ENCODE data around the gene DAB2IP. TPM values are rescaled to one million over a fixed set of nuclear protein-coding genes. Genes with fewer than 3 reads are reported as not detected.

Gene DAB2IP
- total RNA-seq, 1 experiment from 2014 or later: 15.2 TPM

- Histone ChIP-seq H3K4me2 (ENCODE audit: low read length) (no peak overlapping the region), H3K4me1 (ENCODE audit: insufficient read depth, low read length) (peaks cover 5% of the 10 kb centered on the region), H3K4me3 (ENCODE audit: low read length) (no peak overlapping the region), H3K9me3 (ENCODE audit: low read length) (no peaks in the 10 kb centered on the region), H3K27ac (ENCODE audit: low read length) (no peak overlapping the region), H4K20me1 (ENCODE audit: low read length) (no peaks in the 10 kb centered on the region), H3K9me2 (replicated peaks; ENCODE audit: low read length) (no peaks in the 10 kb centered on the region), H3K9ac (ENCODE audit: low read length) (no peak overlapping the region), H2AFZ (ENCODE audit: low read length) (no peak overlapping the region), H3F3A (ENCODE audit: low read length, unreplicated experiment) (no peaks in the 10 kb centered on the region), H3K36me3 (ENCODE audit: low read depth, low read length) (no peaks in the 10 kb centered on the region), H3K27me3 (ENCODE audit: low read length) (no peaks in the 10 kb centered on the region), H3K79me2 (ENCODE audit: low read length) (no peaks in the 10 kb centered on the region)
- no peak for DNase-seq
- no TSS peak for BruUV-seq (replicated peaks)
- ChIA-PET CTCF (no interaction called here), POLR2A (ENCODE audit: unreplicated experiment) (no interaction called here)
- TF ChIP-seq EZH2phosphoT487 (IDR thresholded peaks at IDR 0.05; ENCODE audit: borderline replicate concordance, low read length) (no peak), CTCF (conservative IDR thresholded peaks at IDR 0.05; ENCODE audit: low read depth, low read length) (no peak), EZH2 (IDR thresholded peaks at IDR 0.05; ENCODE audit: low read length, unreplicated experiment) (no peak)
- intact Hi-C loops (cut with micrococcal nuclease): no loop called here
- no peak for ATAC-seq
Observed at GRCh38 chr9:121759996-121760395, 108.6 kb downstream of the DAB2IP start.

- Histone ChIP-seq H3K27me3 (ENCODE audit: low read length) (no peaks in the 10 kb centered on the region), H3K4me3 (ENCODE audit: low read length) (no peak overlapping the region), H3F3A (ENCODE audit: low read length, unreplicated experiment) (no peaks in the 10 kb centered on the region), H3K79me2 (ENCODE audit: low read length) (no peaks in the 10 kb centered on the region), H3K4me1 (ENCODE audit: insufficient read depth, low read length) (peaks cover 10% of the 10 kb centered on the region), H3K4me2 (ENCODE audit: low read length) (no peak overlapping the region), H4K20me1 (ENCODE audit: low read length) (no peaks in the 10 kb centered on the region), H3K9me2 (replicated peaks; ENCODE audit: low read length) (no peaks in the 10 kb centered on the region), H3K36me3 (ENCODE audit: low read depth, low read length) (no peaks in the 10 kb centered on the region), H2AFZ (ENCODE audit: low read length) (no peak overlapping the region), H3K27ac (ENCODE audit: low read length) (no peak overlapping the region), H3K9me3 (ENCODE audit: low read length) (no peaks in the 10 kb centered on the region), H3K9ac (ENCODE audit: low read length) (no peak overlapping the region)
- DNase-seq (no peak), ATAC-seq (no peak)
- ChIA-PET POLR2A (ENCODE audit: unreplicated experiment) (no interaction called here), CTCF (no interaction called here)
- TF ChIP-seq EZH2phosphoT487 (IDR thresholded peaks at IDR 0.05; ENCODE audit: borderline replicate concordance, low read length) (no peak), CTCF (conservative IDR thresholded peaks at IDR 0.05; ENCODE audit: low read depth, low read length) (no peak), EZH2 (IDR thresholded peaks at IDR 0.05; ENCODE audit: low read length, unreplicated experiment) (no peak)
- intact Hi-C loops (cut with micrococcal nuclease): no loop called here
- no TSS peak for BruUV-seq (replicated peaks)
Observed at GRCh38 chr9:121760571-121760970, 109.1 kb downstream of the DAB2IP start.

- intact Hi-C loops (cut with micrococcal nuclease): no loop called here
- DNase-seq (no peak), ATAC-seq (no peak)
- no peaks in the 10 kb centered on the region for H3F3A ChIP-seq (ENCODE audit: low read length, unreplicated experiment)
- no peaks in the 10 kb centered on the region for H4K20me1 ChIP-seq (ENCODE audit: low read length)
- BruUV-seq (replicated peaks): no TSS peak
- TF ChIP-seq EZH2 (IDR thresholded peaks at IDR 0.05; ENCODE audit: low read length, unreplicated experiment) (no peak), EZH2phosphoT487 (IDR thresholded peaks at IDR 0.05; ENCODE audit: borderline replicate concordance, low read length) (no peak), CTCF (conservative IDR thresholded peaks at IDR 0.05; ENCODE audit: low read depth, low read length) (no peak)
- no peaks in the 10 kb centered on the region for H3K27me3 ChIP-seq (ENCODE audit: low read length)
- POLR2A ChIA-PET (ENCODE audit: unreplicated experiment): no interaction called here
- H3K4me2 ChIP-seq (ENCODE audit: low read length): no peak overlapping the region
- H3K4me1 ChIP-seq (ENCODE audit: insufficient read depth, low read length): peaks cover 10% of the 10 kb centered on the region
- no peaks in the 10 kb centered on the region for H3K36me3 ChIP-seq (ENCODE audit: low read depth, low read length)
- H3K9me2 ChIP-seq (replicated peaks; ENCODE audit: low read length): no peaks in the 10 kb centered on the region
- no peak overlapping the region for H2AFZ ChIP-seq (ENCODE audit: low read length)
- H3K79me2 ChIP-seq (ENCODE audit: low read length): no peaks in the 10 kb centered on the region
- CTCF ChIA-PET: no interaction called here
- H3K4me3 ChIP-seq (ENCODE audit: low read length): no peak overlapping the region
- no peaks in the 10 kb centered on the region for H3K9me3 ChIP-seq (ENCODE audit: low read length)
- no peak overlapping the region for H3K27ac ChIP-seq (ENCODE audit: low read length)
- H3K9ac ChIP-seq (ENCODE audit: low read length): no peak overlapping the region
Observed at GRCh38 chr9:121763131-121763530, 111.7 kb downstream of the DAB2IP start.

Measured in PC-3 (cell line).